ENCODE data around the gene FLRT1.

FLRT1 gene

GRCh38 chr11:64064374-64065140 is 28.8 kb downstream of the FLRT1 start:
- H3K4me3 ChIP-seq (ENCODE audit: low read depth, low read length): no peak overlapping the region

- H3K4me3 ChIP-seq (ENCODE audit: low read depth, low read length): no peak overlapping the region
Observed at GRCh38 chr11:64065141-64065465, 29.4 kb downstream of the FLRT1 start.

GRCh38 chr11:64065712-64066111 is 30.0 kb downstream of the FLRT1 start:
- no peak overlapping the region for H3K4me3 ChIP-seq (ENCODE audit: low read depth, low read length)

GRCh38 chr11:64067230-64067993 is 31.7 kb downstream of the FLRT1 start:
- H3K4me3 ChIP-seq (ENCODE audit: low read depth, low read length): no peak overlapping the region

GRCh38 chr11:64068705-64069400 is 33.1 kb downstream of the FLRT1 start:
- no peak overlapping the region for H3K4me3 ChIP-seq (ENCODE audit: low read depth, low read length)

- H3K4me3 ChIP-seq (ENCODE audit: low read depth, low read length): no peak overlapping the region
Observed at GRCh38 chr11:64069401-64070313, 33.9 kb downstream of the FLRT1 start.

GRCh38 chr11:64070314-64070681 is 34.6 kb downstream of the FLRT1 start:
- no peak overlapping the region for H3K4me3 ChIP-seq (ENCODE audit: low read depth, low read length)

- no peak overlapping the region for H3K4me3 ChIP-seq (ENCODE audit: low read depth, low read length)
Observed at GRCh38 chr11:64071849-64072248, 36.1 kb downstream of the FLRT1 start.

- no peak overlapping the region for H3K4me3 ChIP-seq (ENCODE audit: low read depth, low read length)
Observed at GRCh38 chr11:64072403-64072802, 36.7 kb downstream of the FLRT1 start.

GRCh38 chr11:64072871-64073270 is 37.1 kb downstream of the FLRT1 start:
- no peak overlapping the region for H3K4me3 ChIP-seq (ENCODE audit: low read depth, low read length)

GRCh38 chr11:64073542-64073941 is 37.8 kb downstream of the FLRT1 start:
- no peak overlapping the region for H3K4me3 ChIP-seq (ENCODE audit: low read depth, low read length)

GRCh38 chr11:64074239-64074638 is 38.5 kb downstream of the FLRT1 start:
- H3K4me3 ChIP-seq (ENCODE audit: low read depth, low read length): no peak overlapping the region

GRCh38 chr11:64076758-64077157 is 41.0 kb downstream of the FLRT1 start:
- H3K4me3 ChIP-seq (ENCODE audit: low read depth, low read length): no peak overlapping the region

GRCh38 chr11:64077607-64078006 is 41.9 kb downstream of the FLRT1 start:
- no peak overlapping the region for H3K4me3 ChIP-seq (ENCODE audit: low read depth, low read length)

GRCh38 chr11:64078284-64078683 is 42.6 kb downstream of the FLRT1 start:
- no peak overlapping the region for H3K4me3 ChIP-seq (ENCODE audit: low read depth, low read length)

GRCh38 chr11:64078905-64079304 is 43.2 kb downstream of the FLRT1 start:
- H3K4me3 ChIP-seq (ENCODE audit: low read depth, low read length): no peak overlapping the region

GRCh38 chr11:64080390-64080789 is 44.7 kb downstream of the FLRT1 start:
- H3K4me3 ChIP-seq (ENCODE audit: low read depth, low read length): no peak overlapping the region

GRCh38 chr11:64081745-64082442 is 46.2 kb downstream of the FLRT1 start:
- no peak overlapping the region for H3K4me3 ChIP-seq (ENCODE audit: low read depth, low read length)

- H3K4me3 ChIP-seq (ENCODE audit: low read depth, low read length): no peak overlapping the region
Observed at GRCh38 chr11:64083398-64084080, 47.8 kb downstream of the FLRT1 start.
